GM12892 (cell line): Measurements from ENCODE around the gene UBE2O.

Experiments used
- POLR2A ChIP-seq: IDR thresholded peaks from 2 replicates; pipeline ENCODE4 v1.6.1; 2011; ENCODE audit warnings: low read depth, low read length, control low read depth
- POLR2AphosphoS5 ChIP-seq: IDR thresholded peaks from 2 replicates; pipeline ENCODE4 v1.6.1; 2011; ENCODE audit warnings: low read depth, low read length, control low read depth
- TAF1 ChIP-seq: IDR thresholded peaks from 2 replicates; pipeline ENCODE4 v1.6.1; 2011; ENCODE audit warnings: low read depth, mild to moderate bottlenecking, control low read depth, low read length, borderline replicate concordance

GRCh38 chr17:76402711-76403110 lies 50.2 kb downstream of the UBE2O start:
- TF ChIP-seq POLR2AphosphoS5 (no peak), POLR2A (no peak), TAF1 (no peak)
